T-cell (primary cell): Measurements from ENCODE around the gene RGS7BP. TPM values are rescaled to one million over a fixed set of nuclear protein-coding genes. Genes with fewer than 3 reads are reported as not detected.

ENCODE experiments used
- ATAC-seq, 4 experiments: fragments of 200-7000 bp in 3 of 4; fragments of 150-1000 bp in 1 of 4; cut with Tn5 transposase; replicated peaks in 1 of 4; 1 replicate in 3 of 4; 2 replicates in 1 of 4; pipeline ENCODE4 v1.10.0; 2021; ENCODE audit warnings: moderate library complexity in 3 of 4, mild to moderate bottlenecking in 2 of 4, moderate number of reproducible peaks in 1 of 4
- CTCF ChIA-PET, 2 donors: fragments of 300-600 bp; sonication (Branson Sonifier 250); formaldehyde crosslinking; loops; one replicate each; lab custom pipeline; 2022; ENCODE audit warnings: antibody characterized with exemption in 2 of 2; lab: Charles Lee
- POLR2A ChIA-PET, 2 donors: fragments of 300-600 bp; sonication (Branson Sonifier 250); formaldehyde crosslinking; loops; one replicate each; lab custom pipeline; 2022; ENCODE audit warnings: antibody characterized with exemption in 2 of 2; lab: Charles Lee
- DNase-seq, 35 experiments: peaks; one replicate each; pipeline versions ENCODE4 v3.0.0 to v3.0.0-alpha.2; 2013 to 2023
- H3K27ac ChIP-seq: one replicate; pipeline ENCODE4 v1.5.1; 2013; ENCODE audit warnings: low read length
- H3K27me3 ChIP-seq, 2 experiments: replicated peaks in 1 of 2; 1 replicate in 1 of 2; 2 replicates in 1 of 2; pipeline versions ENCODE4 v1.6.1 to v1.7.0; 2013; ENCODE audit warnings: low read length in 1 of 2, mixed read lengths in 1 of 2; ENCODE audit not compliant: control insufficient read depth in 2 of 2, insufficient read depth in 2 of 2; ENCODE audit errors: extremely low read depth in 1 of 2
- H3K36me3 ChIP-seq, 2 donors: 1 replicate in 1 of 2; 2 replicates in 1 of 2; pipeline versions ENCODE4 v1.6.1 to v1.7.0; 2013; ENCODE audit warnings: low read length in 1 of 2; ENCODE audit not compliant: control insufficient read depth in 2 of 2, insufficient read depth in 1 of 2; ENCODE audit errors: extremely low read depth in 1 of 2
- H3K4me1 ChIP-seq, 2 experiments: 1 replicate in 1 of 2; 2 replicates in 1 of 2; pipeline versions ENCODE4 v1.6.1 to v1.7.0; 2013; ENCODE audit warnings: low read length in 2 of 2, mixed read lengths in 1 of 2; ENCODE audit not compliant: insufficient read depth in 2 of 2, control insufficient read depth in 1 of 2; ENCODE audit errors: extremely low read depth in 1 of 2
- H3K4me3 ChIP-seq, 2 donors: 1 replicate in 1 of 2; 2 replicates in 1 of 2; pipeline versions ENCODE4 v1.5.1 to v1.7.0; 2013; ENCODE audit warnings: mild to moderate bottlenecking in 2 of 2, low read length in 1 of 2, moderate library complexity in 1 of 2; ENCODE audit not compliant: control insufficient read depth in 1 of 2; ENCODE audit errors: extremely low read depth in 1 of 2
- H3K9me3 ChIP-seq: 2 replicates; pipeline ENCODE4 v1.7.0; 2013
- H3K27ac Mint-ChIP-seq, 2 donors: one replicate each; pipeline ENCODE4 v1.8.0; 2020 to 2021; ENCODE audit warnings: mild to moderate bottlenecking in 2 of 2, mixed read lengths in 2 of 2
- H3K27me3 Mint-ChIP-seq, 2 donors: one replicate each; pipeline ENCODE4 v1.8.0; 2021 to 2022; ENCODE audit warnings: mixed read lengths in 2 of 2
- H3K36me3 Mint-ChIP-seq: one replicate; pipeline ENCODE4 v1.8.0; 2021; ENCODE audit warnings: mixed read lengths
- H3K4me1 Mint-ChIP-seq, 3 donors: one replicate each; pipeline ENCODE4 v1.8.0; 2020 to 2022; ENCODE audit warnings: mixed read lengths in 3 of 3, mild to moderate bottlenecking in 1 of 3
- H3K4me3 Mint-ChIP-seq, 3 donors: one replicate each; pipeline ENCODE4 v1.8.0; 2020 to 2022; ENCODE audit warnings: mild to moderate bottlenecking in 3 of 3, mixed read lengths in 3 of 3, moderate library complexity in 3 of 3
- H3K9me3 Mint-ChIP-seq, 3 donors: one replicate each; pipeline ENCODE4 v1.8.0; 2020 to 2022; ENCODE audit warnings: mixed read lengths in 3 of 3
- WGBS: methylation state at CpG from one replicate; pipeline ENCODE4 v1.1.5; 2013; ENCODE audit warnings: missing lambda C conversion rate; ENCODE audit not compliant: insufficient coverage; 5-methylcytosine and 5-hydroxymethylcytosine counted together
- total RNA-seq, 35 experiments: library from RNA in 6 of 35; stranded (reverse) in 6 of 35; fragments of 120-200 nt in 1 of 35; gene quantifications; one replicate each; pipeline versions ENCODE4 v1.2.1 to v1.2.4 and lab custom pipeline; 2013 to 2026

The RGS7BP gene
- total RNA-seq, 5 donors from 2014 or later (not counting 1 experiment from before 2014, with no cell fraction given) = not detected

GRCh38 chr5:64655596-64655995, 149.8 kb downstream of the RGS7BP start:
- no peak overlapping the region for H3K4me3 ChIP-seq
- H3K9me3 ChIP-seq = no peaks in the 10 kb centered on the region
- no peak for DNase-seq
- H3K4me3 Mint-ChIP-seq = no peak overlapping the region
- ChIA-PET CTCF (no interaction called here), POLR2A (no interaction called here)
- H3K9me3 Mint-ChIP-seq = peaks cover 3 to 9% (median 5%) of the 10 kb centered on the region in 3 donors
- H3K27ac Mint-ChIP-seq = no peak overlapping the region
- no peaks in the 10 kb centered on the region for H3K4me1 Mint-ChIP-seq
- peaks cover 0 to under 1% of the 10 kb centered on the region in 2 experiments for H3K27me3 ChIP-seq
- no peak overlapping the region for H3K27ac ChIP-seq
- ATAC-seq = no peak
- H3K27me3 Mint-ChIP-seq = peaks cover 1 to 5% of the 10 kb centered on the region in 2 donors
- WGBS = no CpG with 5 or more reads among the region's 1 CpG
- no peaks in the 10 kb centered on the region for H3K36me3 ChIP-seq
- H3K36me3 Mint-ChIP-seq = no peaks in the 10 kb centered on the region
- H3K4me1 ChIP-seq = no peaks in the 10 kb centered on the region

- no peaks in the 10 kb centered on the region for H3K36me3 ChIP-seq
- H3K27ac ChIP-seq = no peak overlapping the region
- peaks cover 3 to 5% (median 5%) of the 10 kb centered on the region in 3 donors for H3K9me3 Mint-ChIP-seq
- peaks cover 0 to 2% of the 10 kb centered on the region in 2 experiments for H3K27me3 ChIP-seq
- POLR2A ChIA-PET = interaction anchor here in 1 of 2 donors (0.7 kb wide), 1 partner anchor 886 kb away, joined by 16 read pairs; no protein-coding TSS in a partner anchor
- H3K36me3 Mint-ChIP-seq = no peaks in the 10 kb centered on the region
- no peaks in the 10 kb centered on the region for H3K9me3 ChIP-seq
- H3K27me3 Mint-ChIP-seq = peaks cover under 1 to 3% of the 10 kb centered on the region in 2 donors
- no peak for DNase-seq
- no peaks in the 10 kb centered on the region for H3K4me1 ChIP-seq
- H3K4me1 Mint-ChIP-seq = no peaks in the 10 kb centered on the region
- CTCF ChIA-PET = interaction anchor here (0.7 to 1.6 kb wide), 2 partner anchors 24 to 31 kb away, joined by 5 read pairs; no protein-coding TSS in a partner anchor
- no peak overlapping the region for H3K4me3 Mint-ChIP-seq
- WGBS = 93% methylated on average over 2 of the region's 3 CpGs
- no peak for ATAC-seq
- no peak overlapping the region for H3K4me3 ChIP-seq
- H3K27ac Mint-ChIP-seq = no peak overlapping the region
These were observed 153.5 kb downstream of the RGS7BP start for GRCh38 chr5:64659289-64659688.

Other genes with a start within 250 kb of the RGS7BP start
- gene SHISAL2B, start 184.5 kb downstream of the RGS7BP start, total RNA-seq = not detected